ENCODE results near the gene PIRT.

The PIRT gene

DNA sequence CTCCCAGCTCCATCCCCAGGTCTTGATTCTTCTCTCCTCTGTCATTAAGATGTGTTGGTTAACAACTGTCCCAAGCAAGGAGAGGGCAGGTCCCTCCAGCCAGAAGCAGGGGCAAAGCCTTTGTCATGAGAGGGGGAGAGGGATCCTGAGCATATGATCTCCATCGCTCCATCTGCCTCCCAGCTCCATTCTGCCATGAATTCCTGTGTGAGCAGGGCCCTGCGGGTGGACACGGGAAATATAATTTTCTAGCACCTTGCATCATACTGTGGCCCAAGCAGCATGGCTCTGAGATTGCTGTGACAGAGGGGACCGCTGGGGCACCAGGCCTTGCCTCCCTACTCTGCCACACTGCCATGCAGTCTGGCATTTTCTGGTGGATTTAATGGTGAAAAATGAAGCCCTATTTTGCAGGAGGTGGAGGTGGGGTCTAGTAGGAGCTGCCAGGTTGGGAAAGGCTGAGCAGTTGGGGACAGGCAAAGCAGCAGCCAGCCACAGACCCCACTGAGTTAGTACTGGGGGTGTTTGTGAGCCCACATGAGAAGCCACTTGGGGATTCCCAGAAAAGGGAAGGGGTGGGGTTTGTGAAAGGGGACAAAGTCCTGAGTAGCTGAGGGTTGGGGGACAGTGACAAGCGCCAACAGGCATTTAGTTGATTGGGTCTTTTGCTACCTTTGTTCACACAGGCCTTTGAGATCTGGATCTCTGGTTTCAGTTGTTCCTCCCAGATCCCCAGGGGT is 50.4 kb downstream of the PIRT start:
- DNase-seq, result no peak

DNA sequence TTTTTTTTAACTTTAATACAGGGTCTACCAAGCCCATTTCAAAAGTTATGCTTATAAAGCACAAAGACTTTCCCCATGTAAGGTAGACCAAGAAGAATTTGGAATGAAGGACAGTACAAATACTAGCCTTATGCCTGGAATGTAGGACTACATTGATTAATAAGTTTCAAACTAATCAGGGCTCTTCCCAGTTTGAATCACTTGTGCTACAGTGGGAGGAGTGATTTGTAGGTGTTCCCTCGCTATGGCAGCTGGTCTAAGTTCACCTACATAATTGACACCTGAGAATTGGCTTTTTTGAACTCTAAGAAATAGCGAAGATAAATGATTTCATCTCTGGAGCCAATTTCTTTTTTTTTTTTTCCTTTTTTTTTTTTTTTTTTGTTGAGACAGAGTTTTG is 52.6 kb downstream of the PIRT start:
- DNase-seq, result no peak

DNA sequence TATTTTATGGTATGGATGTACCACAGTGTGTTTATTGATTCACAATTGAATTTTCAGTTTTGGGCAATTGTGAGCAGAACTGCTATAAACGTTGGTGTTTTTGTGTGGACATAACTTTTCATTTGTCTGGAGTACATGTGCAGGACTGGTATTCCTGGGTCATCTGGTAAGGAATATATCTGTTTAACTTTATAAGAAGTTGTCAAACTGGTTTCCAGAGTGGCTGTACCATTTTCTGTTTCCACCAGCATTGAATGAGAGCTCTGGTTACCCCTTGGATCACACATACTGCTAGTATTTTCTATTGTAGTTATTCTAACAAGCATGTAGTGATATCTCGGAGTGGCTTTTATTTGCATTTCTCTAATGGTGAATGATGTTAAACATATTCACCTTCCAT is 58.3 kb downstream of the PIRT start:
- DNase-seq, result no peak

DNA sequence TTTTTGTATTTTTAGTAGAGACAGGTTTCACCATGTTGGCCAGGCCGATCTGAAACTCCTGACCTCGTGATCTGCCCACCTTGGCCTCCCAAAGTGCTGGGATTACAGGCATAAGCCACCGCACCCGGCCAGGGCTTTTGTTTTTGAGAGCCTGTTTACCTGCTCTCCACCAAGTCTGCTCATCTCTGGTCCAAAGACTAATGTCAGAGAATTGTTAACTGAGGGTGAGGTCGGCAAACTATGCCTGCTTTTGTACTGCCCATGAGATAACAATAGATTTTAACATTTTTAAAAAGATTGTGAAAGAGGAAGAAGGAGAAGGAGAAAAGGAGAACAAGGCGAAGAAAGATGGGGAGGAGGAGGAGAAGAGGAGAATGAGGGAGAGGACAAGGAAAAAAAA is 60.0 kb downstream of the PIRT start:
- no peak for DNase-seq

DNA sequence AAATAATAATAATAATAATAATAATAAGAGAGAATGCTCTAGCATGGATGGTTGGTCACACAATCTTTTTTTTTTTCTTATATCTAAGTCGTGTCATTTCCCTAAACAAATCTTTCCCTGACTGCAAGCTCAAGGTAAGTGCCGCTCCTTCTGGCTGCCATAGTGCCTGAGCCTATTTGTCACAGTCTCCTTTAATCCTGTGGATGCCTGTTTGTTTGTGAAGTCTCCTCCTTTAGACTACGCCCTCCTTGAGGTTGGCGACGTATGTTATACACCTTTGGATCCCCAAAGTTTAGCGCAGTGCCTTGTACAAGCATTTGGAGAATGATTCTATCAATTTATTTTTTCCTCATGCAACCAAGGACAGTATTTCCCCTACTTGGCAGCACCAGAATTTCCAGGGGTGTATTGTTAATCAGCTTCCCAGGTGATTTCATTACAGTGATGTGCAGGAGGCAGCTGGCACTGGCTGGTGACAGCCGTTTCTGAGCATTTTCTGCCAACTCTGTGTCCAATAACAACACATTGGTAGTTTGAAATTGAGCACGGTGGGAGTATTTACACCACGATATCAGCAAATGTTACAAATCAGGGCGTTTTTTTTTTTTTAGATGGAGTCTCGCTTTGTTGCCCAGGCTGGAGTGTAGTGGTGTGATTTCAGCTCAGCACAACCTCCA is 60.6 kb downstream of the PIRT start:
- no peak for DNase-seq

DNA sequence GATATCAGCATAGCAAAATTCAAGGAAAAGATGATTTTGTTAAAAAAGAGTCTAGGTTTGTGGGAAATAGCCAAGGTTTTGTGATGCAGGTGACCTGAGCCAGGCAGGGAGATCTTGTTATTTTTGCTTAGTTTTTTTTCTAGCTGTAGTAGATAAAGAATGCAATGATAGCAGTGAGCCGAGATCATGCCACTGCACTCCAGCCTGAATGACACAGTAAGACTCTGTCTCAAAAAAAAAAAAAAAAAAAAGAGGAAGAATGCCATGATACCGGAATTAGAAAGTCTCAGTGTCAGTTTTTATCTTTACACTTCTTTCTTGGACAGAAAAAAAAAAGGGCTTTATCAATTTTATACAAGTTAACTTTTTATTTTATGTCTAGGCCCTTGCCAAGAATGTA is 61.5 kb downstream of the PIRT start:
- DNase-seq, result no peak

DNA sequence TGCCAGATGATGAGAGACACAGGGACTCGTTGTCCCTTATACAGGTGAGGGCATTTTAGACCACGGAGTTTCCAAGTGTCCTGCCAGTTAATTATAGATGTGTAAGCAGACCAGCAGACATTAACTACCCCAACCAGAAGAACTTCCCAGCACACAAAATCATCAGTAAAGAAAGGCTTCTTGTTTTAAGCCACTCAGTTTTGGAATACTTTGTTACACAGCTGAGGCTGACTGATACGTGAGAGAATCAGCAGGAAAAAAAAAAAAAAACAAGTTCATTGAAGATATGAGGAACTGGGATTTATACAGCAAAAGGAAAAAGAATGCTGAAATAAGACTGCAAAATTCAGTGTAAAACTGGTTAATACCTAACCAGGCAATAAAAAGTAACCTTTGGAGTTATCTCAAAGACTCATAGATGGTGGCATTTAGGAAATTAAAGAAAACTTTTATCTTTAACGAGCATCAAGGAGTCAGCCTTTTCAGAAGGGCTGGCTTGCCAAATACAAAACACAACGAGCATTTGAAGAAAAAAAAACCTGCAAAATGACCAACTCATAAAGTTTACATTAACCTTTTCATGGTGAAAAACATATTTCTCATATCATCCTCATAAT is 62.0 kb downstream of the PIRT start:
- DNase-seq, result no peak

DNA sequence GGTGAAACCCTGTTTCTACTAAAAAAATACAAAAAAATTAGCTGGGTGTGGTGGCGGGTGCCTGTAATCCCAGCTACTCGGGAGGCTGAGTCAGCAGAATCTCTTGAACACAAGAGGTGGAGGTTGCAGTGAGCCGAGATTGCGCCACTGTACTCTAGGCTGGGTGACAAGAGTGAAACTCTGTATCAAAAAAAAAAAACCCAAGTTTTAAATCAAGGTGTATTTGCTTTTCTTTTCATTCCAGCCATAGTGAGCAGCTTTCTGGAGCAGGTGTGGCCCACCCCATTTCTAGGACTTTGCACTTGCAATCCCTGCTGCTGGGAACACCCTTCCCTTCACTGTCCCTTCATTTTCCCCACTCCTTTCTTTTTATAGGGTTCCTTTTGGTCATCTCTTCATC is 62.8 kb downstream of the PIRT start:
- no peak for DNase-seq

DNA sequence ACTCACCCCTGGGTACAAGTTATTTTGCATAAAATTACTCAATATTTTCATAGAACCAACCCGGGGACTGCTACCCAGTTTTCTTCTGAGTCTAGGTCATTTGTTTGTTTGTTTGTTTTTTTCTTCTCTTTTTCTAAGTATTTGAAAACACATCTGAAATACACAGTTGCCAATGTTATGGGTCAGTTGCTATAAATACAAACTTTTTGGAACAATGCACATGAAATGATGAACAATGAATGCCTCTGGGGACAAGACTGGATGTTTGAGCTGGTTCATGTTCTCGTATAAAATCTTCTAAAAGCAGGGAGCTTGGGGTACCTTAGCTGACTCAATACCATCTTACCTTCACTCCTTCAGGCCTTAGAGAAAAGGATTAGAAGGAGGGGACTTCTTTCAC is 64.5 kb downstream of the PIRT start:
- no peak for DNase-seq
